Heart right ventricle (tissue), 16 donors: ENCODE measurements around the gene RAD23A. TPM values are rescaled to one million over a fixed set of nuclear protein-coding genes. Genes with fewer than 3 reads are reported as not detected.

Experiments
- ATAC-seq, 8 donors: fragments of 200-7000 bp; cut with Tn5 transposase; one replicate each; pipeline ENCODE4 v1.9.1; 2020; ENCODE audit warnings: mild to moderate bottlenecking in 8 of 8, moderate library complexity in 8 of 8, moderate number of reproducible peaks in 1 of 8
- DNase-seq, 2 donors: peaks; one replicate each; pipeline ENCODE4 v3.0.0-alpha.2; 2020
- H3K27ac ChIP-seq, 10 donors: fragments of 200-600 bp; sonication (generic) in 2 of 10; one replicate each; pipeline versions ENCODE4 v1.5.0 to v1.8.0; 2020 to 2022; ENCODE audit warnings: mild to moderate bottlenecking in 3 of 10
- H3K27me3 ChIP-seq, 7 donors: fragments of 200-600 bp; one replicate each; pipeline ENCODE4 v1.8.0; 2021 to 2022; ENCODE audit warnings: mild to moderate bottlenecking in 2 of 7
- H3K36me3 ChIP-seq, 9 donors: fragments of 200-600 bp; sonication (generic) in 1 of 9; one replicate each; pipeline versions ENCODE4 v1.5.0 to v1.8.0; 2020 to 2022; ENCODE audit warnings: mild to moderate bottlenecking in 2 of 9
- H3K4me1 ChIP-seq, 9 donors: fragments of 200-600 bp; sonication (generic) in 1 of 9; one replicate each; pipeline versions ENCODE4 v1.5.0 to v1.8.0; 2020 to 2022; ENCODE audit warnings: mild to moderate bottlenecking in 4 of 9
- H3K4me3 ChIP-seq, 10 donors: fragments of 200-600 bp; sonication (generic) in 2 of 10; one replicate each; pipeline versions ENCODE4 v1.5.0 to v1.8.0; 2020 to 2022; ENCODE audit warnings: mild to moderate bottlenecking in 7 of 10, moderate library complexity in 2 of 10
- H3K9me3 ChIP-seq, 11 donors: fragments of 200-600 bp in 10 of 11; sonication (generic) in 2 of 11; one replicate each; pipeline versions ENCODE4 v1.5.0 to v1.8.0; 2013 to 2022; ENCODE audit warnings: mild to moderate bottlenecking in 2 of 11, control low read depth in 1 of 11, moderate library complexity in 1 of 11
- WGBS, 2 donors: extraction: QIAGEN DNeasy Blood & Tissue Kit; methylation state at CpG; one replicate each; pipeline ENCODE4 v1.1.7; 2013; ENCODE audit warnings: inconsistent platforms in 1 of 2; 5-methylcytosine and 5-hydroxymethylcytosine counted together
- intact Hi-C, 10 donors: fragments of 100-400 bp; cut with DNase I; formaldehyde crosslinking; loops; one replicate each; pipeline versions ENCODE4 v1.11.1 to v1.14.2; 2022
- polyA plus RNA-seq, 2 donors: library from polyadenylated mRNA; stranded (reverse); fragments of 200-250 nt; gene quantifications; one replicate each; pipeline ENCODE4 v1.2.3, GENCODE V29; 2013
- total RNA-seq, 10 donors: library from RNA; stranded (reverse); fragmentation: NEBNext Ultra II Directional in 3 of 10; extraction: Animal tissue kit (Norgen Biotek cat#: 25700) in 3 of 10; gene quantifications; one replicate each; pipeline versions ENCODE4 v1.2.1 to v1.2.4, GENCODE V29; 2021 to 2023
- TF ChIP-seq, protein P1 (sequence below), 9 donors: fragments of 200-600 bp; sonication (generic) in 2 of 9; IDR thresholded peaks; one replicate each; pipeline versions ENCODE4 v1.5.0 to v1.8.0; 2021 to 2022; ENCODE audit warnings: antibody characterized with exemption in 9 of 9, mild to moderate bottlenecking in 5 of 9, moderate library complexity in 1 of 9
- donor health status: Arrhythmogenic right ventricular cardiomyopathy.
- donor health status: ischemic (EF 13 %, LVEDD 7.1; RV severe dilation, severe dysfunction).
- donor health status: healthy with polysubstance abuse.
- donor health status: DM: no; HTN: yes; CAD: no.
- donor health status: DM: no; HTN: no; CAD: no.
- donor health status: ischemic (EF 25% LVEDD 6.9; RV normal size, moderate dysfunction).
- donor health status: ischemic (EF 25% LVEDD 5.7; RV mildly dilated, moderate dysfunction).
- donor health status: healthy.
- donor health status: DM: yes; HTN: yes; CAD: no.
- donor health status: Ischemic cardiomyopathy.
- donor health status: ischemic (EF 35%, LVEDD 5.7; RV mildly dilated, moderate dysfunction).
- donor health status: nonischemic (EF 11% LVEDD 7.7; RV severe dilation, severe dysfunction).
- donor health status: DM: yes; HTN: yes; CAD: no.
- donor health status: PGD.
- donor health status: ischemic (EF 29% LVEDD 5.4; RV normal size, mild dysfunction).
- donor health status: nonischemic (EF 23%, LVEDD 6.1; RV moderate dilation, normal function).

Gene RAD23A
- total and polyA plus RNA-seq, 12 donors: 138 to 289 (median 150) TPM

DNA sequence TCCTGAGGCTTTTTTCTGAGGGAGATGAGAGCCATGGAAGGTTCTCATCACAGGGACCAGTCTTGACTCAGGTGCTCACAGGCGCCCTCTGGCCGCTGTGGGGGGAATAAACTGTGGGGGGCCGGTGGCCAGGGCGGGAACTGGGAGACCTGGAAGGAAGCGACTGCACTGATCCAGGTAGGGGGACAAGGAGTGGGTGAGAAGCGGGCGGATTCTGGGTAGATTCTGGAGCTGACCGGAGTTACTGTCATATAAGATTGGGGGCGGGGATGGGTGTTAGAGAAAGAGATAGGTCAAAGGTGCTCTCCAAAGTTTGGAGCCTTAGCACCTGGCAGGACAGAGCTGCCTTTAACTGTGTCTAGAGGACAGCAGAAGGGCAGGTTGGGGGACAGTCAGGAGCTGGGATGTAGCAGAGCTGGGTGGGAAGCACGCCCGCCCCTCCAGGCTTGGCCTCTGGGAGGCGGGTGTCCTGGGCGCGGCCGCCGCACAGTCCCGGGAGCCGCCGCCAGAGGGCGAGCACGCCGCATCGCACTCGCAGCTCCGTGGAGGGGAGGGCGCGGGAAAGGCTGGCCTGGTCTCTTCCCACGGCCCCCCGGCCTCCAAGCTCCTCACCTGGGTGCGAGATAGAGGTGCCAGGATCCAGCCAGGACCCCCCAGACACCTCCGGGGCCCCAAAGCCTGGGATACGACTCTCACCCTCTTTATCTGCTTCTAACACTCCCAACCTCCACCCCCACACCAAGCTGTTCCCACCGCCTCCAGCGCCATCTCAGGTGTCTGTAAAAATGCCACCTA is 19.6 kb downstream of the RAD23A start:
- ATAC-seq (peak; percentile 88 to 94 (median 92)), DNase-seq (peak; percentile 77 to 86)
- H3K27me3 ChIP-seq: no peaks in the 10 kb centered on the region
- H3K4me1 ChIP-seq: peaks cover 0 to 18% (median 7%) of the 10 kb centered on the region in 9 donors
- H3K9me3 ChIP-seq: no peaks in the 10 kb centered on the region
- H3K4me3 ChIP-seq: peak overlapping the region; percentile 16 to 57 (median 53)
- 1% methylated on average over 34 of the region's 34 CpGs for WGBS, 2 donors
- TF ChIP-seq, protein P1, sequence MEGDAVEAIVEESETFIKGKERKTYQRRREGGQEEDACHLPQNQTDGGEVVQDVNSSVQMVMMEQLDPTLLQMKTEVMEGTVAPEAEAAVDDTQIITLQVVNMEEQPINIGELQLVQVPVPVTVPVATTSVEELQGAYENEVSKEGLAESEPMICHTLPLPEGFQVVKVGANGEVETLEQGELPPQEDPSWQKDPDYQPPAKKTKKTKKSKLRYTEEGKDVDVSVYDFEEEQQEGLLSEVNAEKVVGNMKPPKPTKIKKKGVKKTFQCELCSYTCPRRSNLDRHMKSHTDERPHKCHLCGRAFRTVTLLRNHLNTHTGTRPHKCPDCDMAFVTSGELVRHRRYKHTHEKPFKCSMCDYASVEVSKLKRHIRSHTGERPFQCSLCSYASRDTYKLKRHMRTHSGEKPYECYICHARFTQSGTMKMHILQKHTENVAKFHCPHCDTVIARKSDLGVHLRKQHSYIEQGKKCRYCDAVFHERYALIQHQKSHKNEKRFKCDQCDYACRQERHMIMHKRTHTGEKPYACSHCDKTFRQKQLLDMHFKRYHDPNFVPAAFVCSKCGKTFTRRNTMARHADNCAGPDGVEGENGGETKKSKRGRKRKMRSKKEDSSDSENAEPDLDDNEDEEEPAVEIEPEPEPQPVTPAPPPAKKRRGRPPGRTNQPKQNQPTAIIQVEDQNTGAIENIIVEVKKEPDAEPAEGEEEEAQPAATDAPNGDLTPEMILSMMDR (IDR thresholded peaks at IDR 0.05): peak; percentile 82 to 93 (median 84)
- no peaks in the 10 kb centered on the region for H3K36me3 ChIP-seq
- H3K27ac ChIP-seq: peak overlapping the region in 9 of 10 donors; percentile 36 to 73 (median 58)
- intact Hi-C loops: loop anchor here in 3 of 10 donors (2.0 to 10.0 kb wide), 2 partner anchors 80 kb away; partner anchors contain the start of genes DNASE2 (in 2 of the 3) and KLF1 (in 2 of the 3)

DNA sequence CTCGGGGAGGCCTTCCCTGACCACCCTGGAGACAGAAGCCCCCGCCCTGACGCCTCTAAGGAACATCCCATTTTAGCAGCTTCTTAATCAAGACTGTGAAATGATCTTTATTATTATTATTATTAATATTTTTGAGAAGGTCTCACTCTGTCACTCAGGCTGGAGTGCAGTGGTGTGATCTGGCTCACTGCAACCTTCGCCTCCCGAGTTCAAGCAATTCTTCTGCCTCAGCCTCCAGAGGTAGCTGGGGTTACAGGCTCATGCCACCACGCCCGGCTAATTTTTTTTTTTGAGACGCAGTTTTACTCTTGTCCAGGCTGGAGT is 20.1 kb downstream of the RAD23A start:
- Histone ChIP-seq H3K4me1 (peaks cover 0 to 18% (median 7%) of the 10 kb centered on the region in 9 donors), H3K27me3 (no peaks in the 10 kb centered on the region), H3K9me3 (no peaks in the 10 kb centered on the region), H3K36me3 (no peaks in the 10 kb centered on the region), H3K4me3 (peak overlapping the region in 5 of 10 donors; percentile 53 to 57 (median 55)), H3K27ac (peak overlapping the region in 9 of 10 donors; percentile 36 to 73 (median 58))
- no peak for DNase-seq
- 52 to 54% methylated on average over 8 of the region's 8 CpGs for WGBS, 2 donors
- TF ChIP-seq, protein P1 (IDR thresholded peaks at IDR 0.05): no peak
- ATAC-seq: no peak
- intact Hi-C loops: loop anchor here in 3 of 10 donors (2.0 to 10.0 kb wide), 2 partner anchors 81 kb away; partner anchors contain the start of genes DNASE2 (in 2 of the 3) and KLF1 (in 2 of the 3)

- DNase-seq (no peak), ATAC-seq (no peak)
- H3K27ac ChIP-seq: no peak overlapping the region
- H3K4me1 ChIP-seq: peaks cover 0 to 22% (median 7%) of the 10 kb centered on the region in 9 donors
- no peaks in the 10 kb centered on the region for H3K9me3 ChIP-seq
- 92 to 94% methylated on average over 5 of the region's 5 CpGs for WGBS, 2 donors
- H3K27me3 ChIP-seq: no peaks in the 10 kb centered on the region
- H3K36me3 ChIP-seq: no peaks in the 10 kb centered on the region
- intact Hi-C loops: loop anchor here in 2 of 10 donors (10.0 kb wide), 1 partner anchor 83 kb away; the partner anchor contains the start of genes DNASE2 (in 2 of the 2) and KLF1 (in 2 of the 2)
- no peak overlapping the region for H3K4me3 ChIP-seq
- TF ChIP-seq, protein P1 (IDR thresholded peaks at IDR 0.05): no peak
These were observed 22.2 kb downstream of the RAD23A start for GRCh38 chr19:12967907-12968306.

- peak within 1 kb of the TSS in 5 of 10 donors; percentile 15 to 26 (median 17) for H3K4me3 ChIP-seq
- peak; percentile 40 to 82 (median 70) for ATAC-seq
These were observed 23.8 kb downstream of the RAD23A start, which contains the start of gene DAND5 for GRCh38 chr19:12969292-12969988. DAND5 (plus strand) TSS chr19:12969576; CDS start chr19:12969661, 85 bp downstream.

More at GRCh38 chr19:12969292-12969988, 23.8 kb downstream of the RAD23A start, which contains the start of gene DAND5:
- Histone ChIP-seq H3K27me3 (no peaks in the 10 kb centered on the region), H3K27ac (peak within 1 kb of the TSS; percentile 56 to 87 (median 80)), H3K36me3 (no peaks in the 10 kb centered on the region), H3K4me1 (peaks cover 0 to 22% (median 7%) of the 10 kb centered on the region in 9 donors), H3K9me3 (no peaks in the 10 kb centered on the region)
- intact Hi-C loops: loop anchor here in 2 of 10 donors (10.0 kb wide), 1 partner anchor 85 kb away; the partner anchor contains the start of genes DNASE2 (in 2 of the 2) and KLF1 (in 2 of the 2)
- 38 to 44% methylated on average over 14 of the region's 14 CpGs for WGBS, 2 donors
- peak; percentile 63 to 68 for DNase-seq
- TF ChIP-seq, protein P1 (IDR thresholded peaks at IDR 0.05): no peak
